Fibroblast of skin of scalp (primary cell): ENCODE measurements around the gene F2. TPM values are rescaled to one million over a fixed set of nuclear protein-coding genes. Genes with fewer than 3 reads are reported as not detected.
A peak's percentile ranks its signal among the peaks of the same experiment; 100 is the strongest.
"Not testable (repeated sequence)": the region's sequence is repeated elsewhere in the genome, so short reads cannot be mapped to it uniquely, and the experiment has no call there.

Experiments
- DNase-seq: peaks from one replicate; pipeline ENCODE4 v3.0.0-alpha.2; 2013
- polyA plus RNA-seq, 2 experiments: library from polyadenylated mRNA; unstranded; fragments of 120-200 nt; gene quantifications; one replicate each; pipeline ENCODE4 v1.2.1, GENCODE V29; 2013; ENCODE audit not compliant: insufficient read length in 2 of 2

F2 gene
- polyA plus RNA-seq (2013, experiment 1 of 2; ENCODE audit: insufficient read length), result 0.05 TPM
- polyA plus RNA-seq (2013, experiment 2 of 2; ENCODE audit: insufficient read length), result 0.38 TPM

GRCh38 chr11:46719048-46719542 lies at the start of gene F2:
Gene F2 (plus strand): TSS chr11:46719213. CDS start chr11:46719236, 23 bp downstream.
- no peak for DNase-seq

GRCh38 chr11:46669711-46670139 lies 49.3 kb upstream of the F2 start:
- DNase-seq, result no peak

GRCh38 chr11:46670521-46670920 lies 48.5 kb upstream of the F2 start:
- not testable (repeated sequence) for DNase-seq

GRCh38 chr11:46671958-46672315 lies 47.1 kb upstream of the F2 start:
- no peak for DNase-seq

GRCh38 chr11:46672381-46672839 lies 46.6 kb upstream of the F2 start:
- DNase-seq, result no peak

GRCh38 chr11:46673713-46674462 lies 45.1 kb upstream of the F2 start:
- DNase-seq, result no peak

GRCh38 chr11:46674463-46675287 lies 44.3 kb upstream of the F2 start:
- no peak for DNase-seq

- peak; percentile 29 for DNase-seq
These were observed 43.6 kb upstream of the F2 start for GRCh38 chr11:46675288-46675851.

GRCh38 chr11:46675949-46676348 lies 43.1 kb upstream of the F2 start:
- DNase-seq, result no peak

- DNase-seq, result no peak
These were observed 42.4 kb upstream of the F2 start for GRCh38 chr11:46676436-46677158.

- DNase-seq, result no peak
These were observed 41.8 kb upstream of the F2 start for GRCh38 chr11:46677169-46677568.

- DNase-seq, result no peak
These were observed 40.8 kb upstream of the F2 start for GRCh38 chr11:46677991-46678740.

- no peak for DNase-seq
These were observed 40.3 kb upstream of the F2 start for GRCh38 chr11:46678741-46679130.

- DNase-seq, result no peak
These were observed 39.5 kb upstream of the F2 start for GRCh38 chr11:46679241-46680163.

GRCh38 chr11:46680164-46680760 lies 38.8 kb upstream of the F2 start:
- no peak for DNase-seq

- no peak for DNase-seq
These were observed 38.2 kb upstream of the F2 start for GRCh38 chr11:46680815-46681214.

GRCh38 chr11:46681814-46682213 lies 37.2 kb upstream of the F2 start:
- no peak for DNase-seq

- no peak for DNase-seq
These were observed 36.0 kb upstream of the F2 start for GRCh38 chr11:46682773-46683752.

GRCh38 chr11:46684367-46684766 lies 34.6 kb upstream of the F2 start:
- DNase-seq, result no peak
